HCT116 (cell line): ENCODE measurements around the gene LMAN2L. TPM values are rescaled to one million over a fixed set of nuclear protein-coding genes. Genes with fewer than 3 reads are reported as not detected.

ENCODE experiments used
- ATAC-seq: fragments of 200-7000 bp; cut with Tn5 transposase; 2 replicates; pipeline ENCODE4 v1.9.1; 2020; ENCODE audit warnings: mild to moderate bottlenecking, moderate library complexity
- BruUV-seq: library from RNA; stranded (reverse); fragments of 400-500 nt; replicated peaks from 2 replicates; lab custom pipeline; 2021; lab: Mats Ljungman, UMichigan
- CTCF ChIA-PET: fragments of 300-600 bp; sonication (Branson Sonifier 250); formaldehyde crosslinking; loops from one replicate; lab custom pipeline; 2021; ENCODE audit warnings: antibody characterized with exemption; lab: Charles Lee
- POLR2A ChIA-PET: fragments of 300-600, 350-600 bp; sonication (Branson Sonifier 250); formaldehyde crosslinking; loops from one replicate; lab custom pipeline; 2021; ENCODE audit warnings: antibody characterized with exemption; lab: Charles Lee
- RAD21 ChIA-PET, 2 experiments: fragments of 300-600 bp; sonication (Branson Sonifier 250); formaldehyde crosslinking; loops; one replicate each; lab custom pipeline; 2023; ENCODE audit warnings: low total read pairs in 2 of 2; ENCODE audit not compliant: uncharacterized antibody in 2 of 2, unreplicated experiment in 2 of 2, low non-redundant PET in 1 of 2; lab: Charles Lee
- DNase-seq: peaks from one replicate; pipeline ENCODE4 v3.0.0-alpha.2; 2010; ENCODE audit warnings: low read depth, low spot score
- H2AFZ ChIP-seq: fragments of 200-600 bp; shearing (Covaris generic), sonication (generic); 2 replicates; pipeline ENCODE4 v1.6.1; 2017; ENCODE audit warnings: low read depth, mixed run types, mixed read lengths, antibody characterized with exemption, low read length; ENCODE audit not compliant: poor library complexity, severe bottlenecking
- H3K27ac ChIP-seq: 2 replicates; pipeline ENCODE4 v1.5.1; 2012; ENCODE audit warnings: low read depth, low read length
- H3K27me3 ChIP-seq: fragments of 200-600 bp; sonication (generic); 2 replicates; pipeline ENCODE4 v1.6.1; 2016; ENCODE audit warnings: mixed run types, low read length, mixed read lengths; ENCODE audit not compliant: insufficient read depth
- H3K36me3 ChIP-seq, 2 experiments: fragments of 200-500 bp in 1 of 2; fragments of 200-600 bp in 1 of 2; sonication (Bioruptor generic) in 1 of 2; sonication (generic) in 1 of 2; 2 replicates each; pipeline versions ENCODE4 v1.5.1 to v1.6.1; 2014 to 2016; ENCODE audit warnings: low read length in 2 of 2, inconsistent platforms in 1 of 2, mixed read lengths in 1 of 2, mixed run types in 1 of 2; ENCODE audit not compliant: insufficient read depth in 2 of 2, control insufficient read depth in 1 of 2
- H3K4me1 ChIP-seq, 2 experiments: fragments of 200-600 bp in 1 of 2; sonication (generic) in 1 of 2; 2 replicates each; pipeline versions ENCODE4 v1.5.1 to v1.6.1; 2012 to 2017; ENCODE audit warnings: low read length in 2 of 2, inconsistent platforms in 1 of 2, mild to moderate bottlenecking in 1 of 2, mixed read lengths in 1 of 2, mixed run types in 1 of 2, moderate library complexity in 1 of 2; ENCODE audit not compliant: insufficient read depth in 2 of 2, control insufficient read depth in 1 of 2
- H3K4me2 ChIP-seq: fragments of 200-600 bp; sonication (generic); 2 replicates; pipeline ENCODE4 v1.6.1; 2017; ENCODE audit warnings: mixed run types, low read length, mixed read lengths
- H3K4me3 ChIP-seq, 2 experiments: fragments of 200-600 bp in 1 of 2; sonication (generic) in 1 of 2; replicated peaks in 1 of 2; 2 replicates each; pipeline ENCODE4 v1.5.1; 2011 to 2016; ENCODE audit warnings: low read length in 2 of 2, control low read depth in 1 of 2, low read depth in 1 of 2, mild to moderate bottlenecking in 1 of 2, mixed read lengths in 1 of 2, mixed run types in 1 of 2
- H3K79me2 ChIP-seq: fragments of 200-600 bp; sonication (generic); 2 replicates; pipeline ENCODE4 v1.6.1; 2017; ENCODE audit warnings: mild to moderate bottlenecking, mixed run types, low read length, moderate library complexity, mixed read lengths; ENCODE audit not compliant: insufficient read depth
- H3K9ac ChIP-seq: fragments of 200-600 bp; sonication (generic); 2 replicates; pipeline ENCODE4 v1.6.1; 2016; ENCODE audit warnings: low read length, mixed read lengths
- H3K9me2 ChIP-seq: fragments of 200-600 bp; sonication (generic), shearing (Covaris generic); 2 replicates; pipeline ENCODE4 v1.6.1; 2017; ENCODE audit warnings: mixed run types, mild to moderate bottlenecking, moderate library complexity; ENCODE audit not compliant: insufficient read depth
- H3K9me3 ChIP-seq, 2 experiments: fragments of 200-500 bp in 1 of 2; fragments of 200-600 bp in 1 of 2; sonication (Bioruptor generic) in 1 of 2; sonication (generic) in 1 of 2; 2 replicates each; pipeline ENCODE4 v1.6.1; 2014 to 2017; ENCODE audit warnings: low read length in 2 of 2, mixed read lengths in 2 of 2, inconsistent platforms in 1 of 2, low read depth in 1 of 2, mild to moderate bottlenecking in 1 of 2, mixed run types in 1 of 2, moderate library complexity in 1 of 2; ENCODE audit not compliant: control insufficient read depth in 1 of 2, insufficient read depth in 1 of 2
- H4K20me1 ChIP-seq: fragments of 200-600 bp; sonication (generic), shearing (Covaris generic); 2 replicates; pipeline ENCODE4 v1.6.1; 2017; ENCODE audit warnings: mixed run types, mild to moderate bottlenecking, moderate library complexity; ENCODE audit not compliant: insufficient read depth
- ATF3 ChIP-seq: IDR thresholded peaks from 2 replicates; pipeline ENCODE4 v1.6.1; 2012
- CBX3 ChIP-seq: IDR thresholded peaks from 2 replicates; pipeline ENCODE4 v1.6.1; 2012; ENCODE audit warnings: low read depth
- CEBPB ChIP-seq: IDR thresholded peaks from 2 replicates; pipeline ENCODE4 v1.6.1; 2012; ENCODE audit warnings: low read depth
- CTCF ChIP-seq, 3 experiments: fragments of 200-600 bp in 1 of 3; sonication (generic) in 1 of 3; IDR thresholded peaks in 2 of 3; conservative IDR thresholded peaks in 1 of 3; 2 replicates each; pipeline ENCODE4 v1.5.1; 2012 to 2017; ENCODE audit warnings: low read depth in 2 of 3, low read length in 2 of 3, antibody characterized with exemption in 1 of 3, borderline replicate concordance in 1 of 3, control low read depth in 1 of 3, mild to moderate bottlenecking in 1 of 3, mixed read lengths in 1 of 3, mixed run types in 1 of 3, moderate library complexity in 1 of 3; ENCODE audit not compliant: insufficient read depth in 1 of 3
- EGR1 ChIP-seq: IDR thresholded peaks from 2 replicates; pipeline ENCODE4 v1.6.1; 2012; ENCODE audit warnings: low read depth
- ELF1 ChIP-seq: IDR thresholded peaks from 2 replicates; pipeline ENCODE4 v1.6.1; 2012; ENCODE audit warnings: low read depth, borderline replicate concordance
- EZH2 ChIP-seq: fragments of 200-600 bp; sonication (generic); IDR thresholded peaks from 2 replicates; pipeline ENCODE4 v1.6.1; 2017; ENCODE audit warnings: antibody characterized with exemption, mixed run types
- EZH2phosphoT487 ChIP-seq: fragments of 200-600 bp; IDR thresholded peaks from 2 replicates; pipeline ENCODE4 v1.6.1; 2018; ENCODE audit warnings: antibody characterized with exemption, borderline replicate concordance
- JUND ChIP-seq: IDR thresholded peaks from 2 replicates; pipeline ENCODE4 v1.6.1; 2012
- MAX ChIP-seq: IDR thresholded peaks from 2 replicates; pipeline ENCODE4 v1.6.1; 2012
- POLR2AphosphoS5 ChIP-seq: IDR thresholded peaks from 2 replicates; pipeline ENCODE4 v1.6.1; 2011; ENCODE audit warnings: mild to moderate bottlenecking, low read depth, low read length, moderate library complexity
- RAD21 ChIP-seq: IDR thresholded peaks from 2 replicates; pipeline ENCODE4 v1.6.1; 2012; ENCODE audit warnings: low read depth, mild to moderate bottlenecking
- SP1 ChIP-seq: IDR thresholded peaks from 2 replicates; pipeline ENCODE4 v1.6.1; 2012; ENCODE audit warnings: low read depth
- ZBTB33 ChIP-seq: IDR thresholded peaks from 2 replicates; pipeline ENCODE4 v1.6.1; 2011; ENCODE audit warnings: mild to moderate bottlenecking, low read length, moderate library complexity; ENCODE audit not compliant: insufficient replicate concordance; ENCODE audit errors: extremely low read depth
- ZFX ChIP-seq: fragments of 450-650 bp; IDR thresholded peaks from 2 replicates; pipeline ENCODE4 v1.6.1; 2017
- ZNF274 ChIP-seq: fragments of 200-500 bp; sonication (Bioruptor generic); IDR thresholded peaks from 2 replicates; pipeline ENCODE4 v1.6.1; 2014; ENCODE audit warnings: mild to moderate bottlenecking, low read depth, low read length, inconsistent platforms
- intact Hi-C: fragments of 100-400 bp; cut with micrococcal nuclease; formaldehyde crosslinking; loops from 2 replicates; pipeline ENCODE4 v1.10.0; 2022
- total RNA-seq: library from RNA; stranded (reverse); gene quantifications from one replicate; pipeline ENCODE4 v1.2.1, GENCODE V29; 2021; ENCODE audit not compliant: unreplicated experiment

The LMAN2L gene
- total RNA-seq, 1 experiment from 2014 or later = 15.2 TPM

GRCh38 chr2:96730212-96730611 lies 9.7 kb downstream of the LMAN2L start:
- POLR2A ChIA-PET = no interaction called here
- Histone ChIP-seq H3K4me1 (no peaks in the 10 kb centered on the region), H3K27ac (no peak overlapping the region), H3K9me3 (no peaks in the 10 kb centered on the region), H3K4me3 (no peak overlapping the region), H3K9ac (no peak overlapping the region), H3K27me3 (no peaks in the 10 kb centered on the region), H2AFZ (no peak overlapping the region), H4K20me1 (0 out of 2 replicates have a peak, but pooled peaks cover 5% of the 10 kb centered on the region), H3K9me2 (no peaks in the 10 kb centered on the region), H3K4me2 (no peak overlapping the region), H3K36me3 (peaks cover 18 to 34% of the 10 kb centered on the region in 2 experiments; a peak in 3 of 4 replicates), H3K79me2 (no peaks in the 10 kb centered on the region)
- CTCF ChIA-PET = no interaction called here
- RAD21 ChIA-PET = no interaction called here
- DNase-seq (no peak), ATAC-seq (no peak)
- intact Hi-C loops = no loop called here
- no TSS peak for BruUV-seq
- TF ChIP-seq ZFX = no peak
- no peak for TF ChIP-seq MAX
- no peak for TF ChIP-seq EZH2
- TF ChIP-seq CEBPB = no peak
- TF ChIP-seq EGR1 = no peak
- no peak for TF ChIP-seq EZH2phosphoT487
- no peak for TF ChIP-seq CTCF (IDR thresholded peaks at IDR 0.05 in 2 of 3, conservative IDR thresholded peaks at IDR 0.05 in 1 of 3; ENCODE audit: borderline replicate concordance in 1 of 3, insufficient read depth in 1 of 3, low read depth in 2 of 3, low read length in 2 of 3)
- TF ChIP-seq JUND = no peak
- no peak for TF ChIP-seq SP1
- no peak for TF ChIP-seq RAD21
- TF ChIP-seq CBX3 = no peak
- no peak for TF ChIP-seq ELF1
- TF ChIP-seq POLR2AphosphoS5 = no peak
- no peak for TF ChIP-seq ZNF274
- no peak for TF ChIP-seq ZBTB33
- no peak for TF ChIP-seq ATF3
